ENCODE measurements around the gene VSTM5. TPM values are rescaled to one million over a fixed set of nuclear protein-coding genes. Genes with fewer than 3 reads are reported as not detected.

The VSTM5 gene
- total and polyA plus RNA-seq, 2 of the 8 experiments (the other 6 are each of a cell fraction or from before 2014, with no cell fraction given) = 0.22 to 0.70 TPM

DNA sequence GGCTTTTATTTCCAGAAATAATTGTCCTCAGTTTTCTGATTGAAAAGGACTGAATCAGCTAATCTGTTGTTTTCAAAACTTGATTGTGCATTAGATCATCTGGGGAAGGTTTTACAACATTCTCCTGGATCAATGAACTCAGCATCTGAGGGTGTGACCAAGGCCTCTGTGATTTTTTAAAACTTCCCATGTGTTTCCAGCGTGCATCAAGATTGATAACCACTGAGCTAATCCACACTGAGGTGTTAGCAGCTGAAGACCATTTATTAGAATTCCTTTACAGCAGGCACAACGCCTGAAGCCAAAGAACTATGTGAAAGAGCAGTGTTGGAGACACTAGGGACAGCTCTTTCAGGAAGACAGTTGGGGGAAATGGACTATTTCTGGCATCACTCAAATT, 10.2 kb downstream of the VSTM5 start (continued):
- TF ChIP-seq, protein P1, sequence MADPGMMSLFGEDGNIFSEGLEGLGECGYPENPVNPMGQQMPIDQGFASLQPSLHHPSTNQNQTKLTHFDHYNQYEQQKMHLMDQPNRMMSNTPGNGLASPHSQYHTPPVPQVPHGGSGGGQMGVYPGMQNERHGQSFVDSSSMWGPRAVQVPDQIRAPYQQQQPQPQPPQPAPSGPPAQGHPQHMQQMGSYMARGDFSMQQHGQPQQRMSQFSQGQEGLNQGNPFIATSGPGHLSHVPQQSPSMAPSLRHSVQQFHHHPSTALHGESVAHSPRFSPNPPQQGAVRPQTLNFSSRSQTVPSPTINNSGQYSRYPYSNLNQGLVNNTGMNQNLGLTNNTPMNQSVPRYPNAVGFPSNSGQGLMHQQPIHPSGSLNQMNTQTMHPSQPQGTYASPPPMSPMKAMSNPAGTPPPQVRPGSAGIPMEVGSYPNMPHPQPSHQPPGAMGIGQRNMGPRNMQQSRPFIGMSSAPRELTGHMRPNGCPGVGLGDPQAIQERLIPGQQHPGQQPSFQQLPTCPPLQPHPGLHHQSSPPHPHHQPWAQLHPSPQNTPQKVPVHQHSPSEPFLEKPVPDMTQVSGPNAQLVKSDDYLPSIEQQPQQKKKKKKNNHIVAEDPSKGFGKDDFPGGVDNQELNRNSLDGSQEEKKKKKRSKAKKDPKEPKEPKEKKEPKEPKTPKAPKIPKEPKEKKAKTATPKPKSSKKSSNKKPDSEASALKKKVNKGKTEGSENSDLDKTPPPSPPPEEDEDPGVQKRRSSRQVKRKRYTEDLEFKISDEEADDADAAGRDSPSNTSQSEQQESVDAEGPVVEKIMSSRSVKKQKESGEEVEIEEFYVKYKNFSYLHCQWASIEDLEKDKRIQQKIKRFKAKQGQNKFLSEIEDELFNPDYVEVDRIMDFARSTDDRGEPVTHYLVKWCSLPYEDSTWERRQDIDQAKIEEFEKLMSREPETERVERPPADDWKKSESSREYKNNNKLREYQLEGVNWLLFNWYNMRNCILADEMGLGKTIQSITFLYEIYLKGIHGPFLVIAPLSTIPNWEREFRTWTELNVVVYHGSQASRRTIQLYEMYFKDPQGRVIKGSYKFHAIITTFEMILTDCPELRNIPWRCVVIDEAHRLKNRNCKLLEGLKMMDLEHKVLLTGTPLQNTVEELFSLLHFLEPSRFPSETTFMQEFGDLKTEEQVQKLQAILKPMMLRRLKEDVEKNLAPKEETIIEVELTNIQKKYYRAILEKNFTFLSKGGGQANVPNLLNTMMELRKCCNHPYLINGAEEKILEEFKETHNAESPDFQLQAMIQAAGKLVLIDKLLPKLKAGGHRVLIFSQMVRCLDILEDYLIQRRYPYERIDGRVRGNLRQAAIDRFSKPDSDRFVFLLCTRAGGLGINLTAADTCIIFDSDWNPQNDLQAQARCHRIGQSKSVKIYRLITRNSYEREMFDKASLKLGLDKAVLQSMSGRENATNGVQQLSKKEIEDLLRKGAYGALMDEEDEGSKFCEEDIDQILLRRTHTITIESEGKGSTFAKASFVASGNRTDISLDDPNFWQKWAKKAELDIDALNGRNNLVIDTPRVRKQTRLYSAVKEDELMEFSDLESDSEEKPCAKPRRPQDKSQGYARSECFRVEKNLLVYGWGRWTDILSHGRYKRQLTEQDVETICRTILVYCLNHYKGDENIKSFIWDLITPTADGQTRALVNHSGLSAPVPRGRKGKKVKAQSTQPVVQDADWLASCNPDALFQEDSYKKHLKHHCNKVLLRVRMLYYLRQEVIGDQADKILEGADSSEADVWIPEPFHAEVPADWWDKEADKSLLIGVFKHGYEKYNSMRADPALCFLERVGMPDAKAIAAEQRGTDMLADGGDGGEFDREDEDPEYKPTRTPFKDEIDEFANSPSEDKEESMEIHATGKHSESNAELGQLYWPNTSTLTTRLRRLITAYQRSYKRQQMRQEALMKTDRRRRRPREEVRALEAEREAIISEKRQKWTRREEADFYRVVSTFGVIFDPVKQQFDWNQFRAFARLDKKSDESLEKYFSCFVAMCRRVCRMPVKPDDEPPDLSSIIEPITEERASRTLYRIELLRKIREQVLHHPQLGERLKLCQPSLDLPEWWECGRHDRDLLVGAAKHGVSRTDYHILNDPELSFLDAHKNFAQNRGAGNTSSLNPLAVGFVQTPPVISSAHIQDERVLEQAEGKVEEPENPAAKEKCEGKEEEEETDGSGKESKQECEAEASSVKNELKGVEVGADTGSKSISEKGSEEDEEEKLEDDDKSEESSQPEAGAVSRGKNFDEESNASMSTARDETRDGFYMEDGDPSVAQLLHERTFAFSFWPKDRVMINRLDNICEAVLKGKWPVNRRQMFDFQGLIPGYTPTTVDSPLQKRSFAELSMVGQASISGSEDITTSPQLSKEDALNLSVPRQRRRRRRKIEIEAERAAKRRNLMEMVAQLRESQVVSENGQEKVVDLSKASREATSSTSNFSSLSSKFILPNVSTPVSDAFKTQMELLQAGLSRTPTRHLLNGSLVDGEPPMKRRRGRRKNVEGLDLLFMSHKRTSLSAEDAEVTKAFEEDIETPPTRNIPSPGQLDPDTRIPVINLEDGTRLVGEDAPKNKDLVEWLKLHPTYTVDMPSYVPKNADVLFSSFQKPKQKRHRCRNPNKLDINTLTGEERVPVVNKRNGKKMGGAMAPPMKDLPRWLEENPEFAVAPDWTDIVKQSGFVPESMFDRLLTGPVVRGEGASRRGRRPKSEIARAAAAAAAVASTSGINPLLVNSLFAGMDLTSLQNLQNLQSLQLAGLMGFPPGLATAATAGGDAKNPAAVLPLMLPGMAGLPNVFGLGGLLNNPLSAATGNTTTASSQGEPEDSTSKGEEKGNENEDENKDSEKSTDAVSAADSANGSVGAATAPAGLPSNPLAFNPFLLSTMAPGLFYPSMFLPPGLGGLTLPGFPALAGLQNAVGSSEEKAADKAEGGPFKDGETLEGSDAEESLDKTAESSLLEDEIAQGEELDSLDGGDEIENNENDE (IDR thresholded peaks at IDR 0.05; ENCODE audit: insufficient replicate concordance, low read length) = no peak
- TF ChIP-seq TEAD4 (IDR thresholded peaks at IDR 0.05; ENCODE audit: low read depth, low read length) (no peak), RBBP5 (IDR thresholded peaks at IDR 0.05; ENCODE audit: borderline replicate concordance, low read depth, low read length) (no peak), HDAC6 (IDR thresholded peaks at IDR 0.05; ENCODE audit: low read depth, low read length) (no peak), CBX5 (IDR thresholded peaks at IDR 0.05; ENCODE audit: low read depth, low read length) (no peak), SIN3A (conservative IDR thresholded peaks at IDR 0.05 in 1 of 2, IDR thresholded peaks at IDR 0.05 in 1 of 2; ENCODE audit: low read depth in 1 of 2, low read length in 2 of 2) (no peak)
